SIG-M5 treated with dmso at 0.1 percent for 504 hours (cell line): Measurements from ENCODE around the gene ADAMTS13.
A peak's percentile ranks its signal among the peaks of the same experiment; 100 is the strongest.

Source experiments
- DNase-seq: peaks from one replicate; lab custom pipeline; 2025; ENCODE audit not compliant: unreplicated experiment; lab: John Stamatoyannopoulos, UW

The ADAMTS13 gene

GRCh38 chr9:133470427-133470924 lies 48.3 kb downstream of the ADAMTS13 start:
- no peak for DNase-seq

GRCh38 chr9:133470988-133471387 lies 48.8 kb downstream of the ADAMTS13 start:
- DNase-seq = no peak

GRCh38 chr9:133471551-133472276 lies 49.5 kb downstream of the ADAMTS13 start:
- DNase-seq = no peak

- DNase-seq = no peak
These were observed 50.1 kb downstream of the ADAMTS13 start for GRCh38 chr9:133472277-133472645.

GRCh38 chr9:133472753-133473378 lies 50.7 kb downstream of the ADAMTS13 start:
- DNase-seq = no peak

- no peak for DNase-seq
These were observed 51.6 kb downstream of the ADAMTS13 start for GRCh38 chr9:133473743-133474142.

- DNase-seq = peak; percentile 8
These were observed 52.0 kb downstream of the ADAMTS13 start for GRCh38 chr9:133474215-133474614.

GRCh38 chr9:133474853-133475252 lies 52.7 kb downstream of the ADAMTS13 start:
- DNase-seq = no peak

GRCh38 chr9:133475292-133476012 lies 53.3 kb downstream of the ADAMTS13 start:
- DNase-seq = no peak

GRCh38 chr9:133476036-133476931 lies 54.1 kb downstream of the ADAMTS13 start:
- peak; percentile 23 for DNase-seq

GRCh38 chr9:133476941-133477340 lies 54.8 kb downstream of the ADAMTS13 start:
- no peak for DNase-seq

GRCh38 chr9:133477461-133477860 lies 55.3 kb downstream of the ADAMTS13 start:
- DNase-seq = no peak

- DNase-seq = peak; percentile 62
These were observed 56.1 kb downstream of the ADAMTS13 start for GRCh38 chr9:133477992-133478850.

GRCh38 chr9:133478851-133479711 lies 56.9 kb downstream of the ADAMTS13 start, which contains the start of gene SLC2A6:
Gene SLC2A6, minus strand, starts transcription at chr9:133479099. Its CDS starts 40 bp downstream, at chr9:133479059.
- DNase-seq = peak; percentile 62

GRCh38 chr9:133483611-133484010 lies 61.4 kb downstream of the ADAMTS13 start:
- no peak for DNase-seq

- DNase-seq = peak; percentile 13
These were observed 62.7 kb downstream of the ADAMTS13 start for GRCh38 chr9:133484671-133485437.

GRCh38 chr9:133485531-133486260 lies 63.5 kb downstream of the ADAMTS13 start:
- DNase-seq = peak; percentile 36
